Amniotic stem cell (primary cell): ENCODE measurements around the gene STX19.

Source experiments
- DNase-seq: peaks from one replicate; lab custom pipeline; 2025; lab: John Stamatoyannopoulos, UW

Gene STX19

GRCh38 chr3:94036909-94037507, 8.6 kb upstream of the STX19 start:
- no peak for DNase-seq

- DNase-seq, result no peak
Measured at GRCh38 chr3:94026623-94027022, 1.8 kb downstream of the STX19 start.

GRCh38 chr3:94024385-94024784, 4.0 kb downstream of the STX19 start:
- no peak for DNase-seq

- no peak for DNase-seq
Measured at GRCh38 chr3:94020293-94020692, 8.1 kb downstream of the STX19 start.

GRCh38 chr3:94019659-94020058, 8.7 kb downstream of the STX19 start:
- DNase-seq, result no peak

GRCh38 chr3:94015025-94015424, 13.4 kb downstream of the STX19 start:
- no peak for DNase-seq

- DNase-seq, result no peak
Measured at GRCh38 chr3:94012185-94012584, 16.2 kb downstream of the STX19 start.

GRCh38 chr3:94011233-94011711, 17.1 kb downstream of the STX19 start:
- DNase-seq, result no peak

DNA sequence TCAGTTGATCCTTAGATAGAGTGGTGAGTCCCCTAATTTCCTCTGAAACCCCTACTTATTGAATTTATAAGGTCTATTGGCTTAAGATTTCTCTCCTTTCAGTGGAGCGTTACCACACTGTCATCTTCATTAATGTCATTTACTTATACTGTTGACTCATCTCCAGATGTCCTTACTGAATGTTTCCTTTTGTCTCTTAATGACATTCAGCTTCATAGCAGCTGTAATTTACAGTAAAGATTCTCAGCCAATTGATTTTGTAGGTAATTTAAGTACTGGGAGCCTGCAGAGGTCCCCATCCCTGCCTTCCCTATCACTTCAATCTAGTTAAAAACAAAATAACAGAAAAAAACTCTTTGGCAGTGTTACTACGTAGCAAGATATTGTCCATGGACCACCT, 18.8 kb downstream of the STX19 start:
- no peak for DNase-seq

DNA sequence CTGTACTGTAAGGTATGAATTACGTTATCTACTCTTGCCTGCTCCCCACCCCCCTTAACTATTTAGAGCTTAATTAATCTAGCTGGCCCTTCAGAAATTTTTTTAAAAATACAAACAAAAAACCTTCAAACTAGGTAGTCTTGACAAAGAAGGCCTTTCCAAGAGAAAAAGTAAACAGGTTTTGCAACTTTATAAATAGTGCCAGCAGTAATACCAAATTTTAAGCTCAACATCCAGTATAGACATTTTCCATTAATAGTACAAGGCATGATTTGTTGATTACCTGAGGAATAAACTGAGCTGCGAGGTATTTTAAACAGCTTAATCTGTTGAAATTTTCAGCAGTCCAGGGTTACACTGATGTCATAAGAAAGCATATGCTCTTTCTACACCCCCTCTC, 20.1 kb downstream of the STX19 start:
- no peak for DNase-seq

GRCh38 chr3:94004301-94004910, 24.0 kb downstream of the STX19 start:
- DNase-seq, result peak; percentile 50

DNA sequence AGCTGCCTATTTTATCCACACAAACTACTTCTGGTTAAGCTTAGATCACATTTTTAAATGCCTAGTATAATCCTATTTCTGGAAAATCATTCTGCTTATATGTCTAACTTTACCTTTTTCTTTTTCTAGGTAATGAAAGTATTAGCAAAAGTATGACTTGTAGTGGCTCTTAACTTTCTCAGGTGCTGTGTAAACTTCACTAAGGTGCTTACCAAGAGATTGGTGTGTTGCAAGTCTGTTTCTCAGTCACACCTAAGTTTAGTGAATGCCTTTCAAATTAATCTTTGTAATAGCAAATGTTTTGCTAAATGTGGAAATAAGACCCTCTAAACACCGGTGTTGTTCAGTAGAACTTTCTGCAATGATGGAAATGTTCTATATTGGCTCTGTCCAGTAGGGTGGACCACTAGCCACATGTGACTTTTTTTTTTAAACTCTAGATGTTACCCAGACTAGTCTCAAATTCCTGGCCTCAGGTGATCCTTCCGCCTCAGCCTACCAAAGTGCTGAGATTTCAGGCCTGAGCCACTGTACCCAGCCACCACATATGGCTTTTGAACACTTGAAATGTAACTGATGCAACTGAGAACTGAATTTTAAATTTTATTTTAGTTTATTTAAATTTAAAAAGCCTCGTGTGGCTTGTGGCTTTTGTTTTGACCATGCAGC, 26.4 kb downstream of the STX19 start:
- no peak for DNase-seq

- DNase-seq, result no peak
Measured at GRCh38 chr3:94001191-94001590, 27.2 kb downstream of the STX19 start.

- no peak for DNase-seq
Measured at GRCh38 chr3:93994056-93994455, 34.3 kb downstream of the STX19 start.

- DNase-seq, result no peak
Measured at GRCh38 chr3:93992207-93992606, 36.2 kb downstream of the STX19 start.

DNA sequence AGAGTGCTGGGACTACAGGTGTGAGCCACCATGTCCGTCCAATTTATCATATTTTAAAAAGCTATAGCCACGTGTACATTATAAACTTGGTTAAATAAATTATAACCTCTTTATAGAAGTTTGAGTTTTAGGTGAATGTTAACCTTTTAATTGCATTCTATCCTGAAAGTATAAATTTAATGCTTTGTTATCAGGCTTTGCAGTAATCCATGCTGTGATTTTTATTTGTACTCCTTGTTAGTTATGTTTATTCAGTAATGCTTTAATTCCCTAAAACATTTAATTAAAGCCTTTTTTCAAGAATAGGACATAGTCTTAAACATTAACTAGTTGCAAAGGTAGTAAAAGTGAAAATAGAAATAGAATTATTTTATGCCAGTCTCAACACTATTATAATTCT, 36.8 kb downstream of the STX19 start:
- no peak for DNase-seq

DNA sequence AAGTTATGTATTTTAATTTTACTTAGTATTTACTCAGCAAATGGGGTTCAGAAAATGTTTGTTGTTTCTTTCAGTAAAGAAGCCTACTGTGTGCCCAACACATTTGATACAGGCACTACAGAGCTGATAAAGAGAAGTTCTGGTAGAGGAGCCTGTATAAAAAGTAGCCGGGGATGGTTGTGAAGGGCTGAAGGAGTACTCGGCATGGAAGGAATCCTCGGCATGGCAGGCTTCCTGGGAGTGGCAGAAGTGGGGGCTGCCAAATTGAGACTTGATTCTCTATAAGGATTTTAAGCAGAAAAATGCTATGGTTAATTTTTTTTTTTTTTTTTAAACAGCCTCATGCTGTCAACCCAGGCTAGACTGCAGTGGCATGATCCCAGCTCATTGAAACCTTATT, 39.2 kb downstream of the STX19 start:
- DNase-seq, result no peak

GRCh38 chr3:93988764-93989163, 39.6 kb downstream of the STX19 start:
- no peak for DNase-seq

DNA sequence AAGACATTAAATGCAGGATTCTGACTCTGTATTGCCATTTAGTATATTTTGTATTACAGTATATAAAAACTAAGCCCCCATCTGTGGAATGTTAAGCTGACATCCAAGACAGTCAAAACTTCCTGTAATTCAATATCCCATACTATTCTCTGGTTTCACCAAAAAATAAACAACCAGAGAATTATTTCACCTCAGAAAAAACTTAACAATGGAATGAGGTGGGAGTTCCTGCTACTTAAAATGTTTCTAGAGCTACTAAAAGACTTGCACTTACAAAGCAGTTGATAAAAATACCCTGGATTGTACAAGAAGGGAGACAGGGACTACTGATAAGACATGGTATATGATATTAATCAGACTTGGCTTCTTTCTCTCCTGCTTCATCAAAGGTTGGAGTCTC, 40.1 kb downstream of the STX19 start:
- no peak for DNase-seq

- DNase-seq, result no peak
Measured at GRCh38 chr3:93984618-93985017, 43.8 kb downstream of the STX19 start.

DNA sequence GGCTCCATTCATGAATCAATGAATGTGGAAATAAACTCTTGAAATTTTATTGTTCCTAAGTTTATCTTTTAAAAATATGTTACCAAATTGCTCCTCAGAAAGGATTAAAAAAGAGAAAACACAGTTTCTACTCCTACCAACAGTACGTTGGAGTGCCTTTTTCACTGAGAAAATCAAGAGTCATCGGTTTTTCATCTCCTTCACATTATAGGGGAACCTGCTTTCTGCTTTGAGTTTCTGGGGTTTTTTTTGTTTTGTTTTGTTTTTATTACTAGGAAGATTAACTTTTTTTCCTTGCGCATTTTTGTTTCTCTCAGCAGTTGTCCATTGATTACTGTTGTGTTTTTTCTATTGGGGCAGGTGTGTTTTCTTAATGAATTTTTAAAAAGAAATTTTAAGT, 45.0 kb downstream of the STX19 start:
- no peak for DNase-seq

DNA sequence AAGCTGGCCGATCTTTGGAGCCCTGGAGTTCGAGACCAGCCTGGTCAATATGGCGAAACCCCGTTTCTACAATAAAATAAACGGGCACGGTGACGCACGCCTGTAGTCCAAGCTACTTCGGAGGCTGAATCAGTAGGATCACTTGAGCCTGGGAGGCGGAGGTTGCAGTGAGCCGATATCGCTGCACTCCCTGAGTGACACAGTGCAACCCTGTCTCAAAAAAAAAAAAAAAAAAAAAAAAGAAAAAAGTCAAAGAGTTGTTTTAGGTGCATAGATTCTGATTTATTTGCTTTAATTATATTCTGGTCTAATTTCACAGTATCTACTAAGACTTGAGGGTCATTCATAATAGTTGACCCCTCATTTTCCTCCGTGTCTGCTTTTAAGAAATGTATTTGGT, 46.7 kb downstream of the STX19 start:
- no peak for DNase-seq

DNA sequence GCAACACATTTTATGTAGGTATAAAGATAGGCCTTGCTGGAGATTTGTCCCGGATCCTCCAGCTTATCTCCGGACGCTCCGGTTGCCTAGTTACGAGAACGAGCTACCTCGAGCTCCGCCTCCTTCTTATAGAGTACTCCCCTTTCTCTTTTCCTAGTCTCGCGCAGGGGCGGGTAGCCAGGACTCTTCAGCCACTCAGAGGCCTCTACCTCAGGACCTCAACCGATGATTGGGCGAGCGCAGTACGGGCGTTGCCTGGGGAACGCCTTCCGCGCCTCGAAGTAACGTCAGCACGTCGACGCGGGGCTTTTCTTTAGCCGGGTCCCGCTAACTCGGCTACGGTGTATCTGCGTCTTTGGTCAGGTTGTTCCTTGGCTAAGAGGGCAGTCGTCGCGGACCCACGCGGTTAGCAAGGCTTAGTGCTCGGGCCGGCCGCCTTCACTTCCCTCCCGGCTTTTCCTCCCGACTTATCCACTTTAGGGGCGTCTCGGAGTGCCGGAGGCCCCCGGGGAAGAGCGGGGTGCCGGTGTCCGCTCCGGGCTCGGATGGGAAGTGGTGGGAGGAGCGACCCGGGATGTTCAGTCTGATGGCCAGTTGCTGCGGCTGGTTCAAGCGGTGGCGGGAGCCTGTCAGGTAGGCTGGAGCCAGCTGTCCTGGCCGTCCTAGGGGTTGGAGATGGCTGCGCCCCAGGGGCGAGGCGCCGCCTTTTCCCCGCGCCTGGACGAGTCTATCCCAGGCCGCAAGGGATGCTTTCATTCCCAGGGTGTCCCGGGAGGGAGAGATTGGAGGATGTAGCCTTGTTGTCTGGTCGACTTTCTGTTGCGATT, 48.3 kb downstream of the STX19 start, which contains the start of gene ARL13B:
ARL13B (plus strand) TSS at position 306 of the 827 bp plus-strand sequence; CDS start at position 575, 269 bp downstream.
- DNase-seq, result peak; percentile 100
